GM12878 (cell line): ENCODE measurements around the gene STK40. TPM values are rescaled to one million over a fixed set of nuclear protein-coding genes. Genes with fewer than 3 reads are reported as not detected.

ENCODE experiments used
- ATAC-seq: fragments of 200-7000 bp; cut with Tn5 transposase; 3 replicates; pipeline ENCODE4 v1.9.1; 2020; ENCODE audit warnings: mild to moderate bottlenecking, moderate library complexity
- BruUV-seq: library from RNA; stranded (reverse); fragments of 400-500 nt; replicated peaks from 2 replicates; lab custom pipeline; 2021; lab: Mats Ljungman, UMichigan
- CTCF ChIA-PET: fragments of 300-600 bp; sonication (Branson Sonifier 250); formaldehyde crosslinking; extraction: SDS; loops from one replicate; lab custom pipeline; 2021; ENCODE audit warnings: inconsistent platforms; lab: Yijun Ruan, JAX
- POLR2A ChIA-PET: fragments of 350-600 bp; formaldehyde crosslinking; extraction: SDS; loops from one replicate; lab custom pipeline; 2021; ENCODE audit warnings: inconsistent platforms; lab: Charles Lee
- RAD21 ChIA-PET: fragments of 300-600 bp; sonication (Branson Sonifier 250); formaldehyde crosslinking; loops from one replicate; lab custom pipeline; 2023; ENCODE audit warnings: antibody characterized with exemption; ENCODE audit not compliant: unreplicated experiment; lab: Charles Lee
- SMC1A ChIA-PET: fragments of 300-600 bp; sonication (Branson Sonifier 250); formaldehyde crosslinking; loops from one replicate; lab custom pipeline; 2023; ENCODE audit not compliant: unreplicated experiment, uncharacterized antibody; lab: Charles Lee
- DNase-seq: peaks from one replicate; pipeline ENCODE4 v3.0.0-alpha.2; 2011; ENCODE audit warnings: low read depth, low spot score
- FAIRE-seq: peaks from 3 replicates; lab custom pipeline; 2011; peaks lifted over from hg19 to GRCh38; lab: Jason Lieb, UNC
- H2AFZ ChIP-seq: 2 replicates; pipeline ENCODE4 v1.6.0; 2011; ENCODE audit warnings: low read depth, low read length, control low read depth; ENCODE audit not compliant: control insufficient read depth
- H3K27ac ChIP-seq: 2 replicates; pipeline ENCODE4 v1.5.1; 2011; ENCODE audit warnings: control low read depth; ENCODE audit not compliant: control insufficient read depth, insufficient read depth
- H3K27me3 ChIP-seq, 2 experiments: replicated peaks in 1 of 2; 2 replicates each; pipeline versions ENCODE4 v1.6.0 to v1.6.1; 2011; ENCODE audit warnings: low read length in 1 of 2; ENCODE audit not compliant: control insufficient read depth in 2 of 2, insufficient read depth in 2 of 2
- H3K36me3 ChIP-seq, 2 experiments: 2 replicates each; pipeline ENCODE4 v1.5.1; 2011; ENCODE audit warnings: low read length in 1 of 2; ENCODE audit not compliant: control insufficient read depth in 2 of 2, insufficient read depth in 2 of 2
- H3K4me1 ChIP-seq: 2 replicates; pipeline ENCODE4 v1.6.1; 2011; ENCODE audit warnings: mild to moderate bottlenecking, low read length, moderate library complexity, mixed read lengths; ENCODE audit not compliant: control insufficient read depth, insufficient read depth
- H3K4me2 ChIP-seq: 2 replicates; pipeline ENCODE4 v1.6.0; 2011; ENCODE audit warnings: control low read depth; ENCODE audit not compliant: control insufficient read depth, insufficient read depth
- H3K4me3 ChIP-seq: fragments of 200-600 bp; sonication (generic); 2 replicates; pipeline ENCODE4 v1.5.1; 2016
- H3K79me2 ChIP-seq: 2 replicates; pipeline ENCODE4 v1.6.0; 2011; ENCODE audit warnings: low read length; ENCODE audit not compliant: control insufficient read depth, insufficient read depth
- H3K9ac ChIP-seq: 2 replicates; pipeline ENCODE4 v1.8.0; 2011; ENCODE audit warnings: low read length, control low read depth, mixed read lengths; ENCODE audit not compliant: control insufficient read depth, insufficient read depth
- H3K9me3 ChIP-seq: replicated peaks from 3 replicates; pipeline ENCODE4 v1.5.1; 2011; ENCODE audit warnings: mild to moderate bottlenecking, low read length; ENCODE audit not compliant: control insufficient read depth, insufficient read depth
- H4K20me1 ChIP-seq: 2 replicates; pipeline ENCODE4 v1.6.0; 2011; ENCODE audit not compliant: control insufficient read depth, insufficient read depth
- BCL3 ChIP-seq: IDR thresholded peaks from 2 replicates; pipeline ENCODE4 v1.6.1; 2011; ENCODE audit warnings: borderline replicate concordance, low read depth, mild to moderate bottlenecking, moderate library complexity, low read length; ENCODE audit not compliant: insufficient read depth, poor library complexity, severe bottlenecking
- TCF3 ChIP-seq: IDR thresholded peaks from 2 replicates; pipeline ENCODE4 v1.6.1; 2012; ENCODE audit warnings: low read depth, mild to moderate bottlenecking, low read length, borderline replicate concordance; ENCODE audit not compliant: insufficient read depth
- ZNF207 ChIP-seq: fragments of 450-650 bp; IDR thresholded peaks from 2 replicates; pipeline ENCODE4 v1.6.1; 2014; ENCODE audit warnings: antibody characterized with exemption, mild to moderate bottlenecking, borderline replicate concordance
- ZNF217 ChIP-seq: fragments of 450-650 bp; IDR thresholded peaks from 2 replicates; pipeline ENCODE4 v1.6.1; 2017; ENCODE audit warnings: antibody characterized with exemption, mild to moderate bottlenecking
- WGBS: methylation state at CpG from one replicate; pipeline ENCODE4 v1.1.6; 2016; ENCODE audit warnings: low lambda C conversion rate; ENCODE audit not compliant: insufficient replicate concordance, insufficient coverage; ENCODE audit errors: missing lambda C conversion rate; 5-methylcytosine and 5-hydroxymethylcytosine counted together
- in situ Hi-C: fragments of 300-500 bp; cut with MboI; formaldehyde crosslinking; loops from 9 replicates; pipeline ENCODE4 v1.14.3; 2018; ENCODE audit warnings: mixed read lengths
- intact Hi-C: fragments of 100-400 bp; cut with micrococcal nuclease; formaldehyde crosslinking; loops from one replicate; pipeline ENCODE4 v1.14.2; 2022; ENCODE audit not compliant: unreplicated experiment
- polyA plus RNA-seq, 11 experiments: library from polyadenylated mRNA; depleted of rRNA in 4 of 11; unstranded in 6 of 11; stranded (reverse) in 5 of 11; fragments of >200 nt; fragmentation: Nextera tagmentation in 4 of 11; fragmentation: Illumina TruSeq in 1 of 11; extraction: Ambion mirVana in 4 of 11; extraction: Trizol in 1 of 11; gene quantifications; 1 replicate in 1 of 11; 2 replicates in 10 of 11; pipeline versions ENCODE4 v1.2.1 to v1.2.3, GENCODE V29; 2011 to 2016; ENCODE audit warnings: inconsistent platforms in 2 of 11, missing spikeins in 2 of 11, low read depth in 1 of 11
- total RNA-seq, 4 experiments: library from RNA; depleted of rRNA in 3 of 4; stranded (reverse); fragments of >200 nt in 3 of 4; fragmentation: Illumina TruSeq in 1 of 4; extraction: Trizol in 1 of 4; gene quantifications; 2 replicates each; pipeline versions ENCODE4 v1.2.1 to v1.2.3, GENCODE V29; 2013 to 2021

The STK40 gene
- total and polyA plus RNA-seq, 10 of the 15 experiments (the other 5 are each of a cell fraction or from before 2014, with no cell fraction given) = 0.27 to 51.0 (median 29.5) TPM

- H3K9ac ChIP-seq = no peak overlapping the region
- POLR2A ChIA-PET = interaction anchor here (5.8 kb wide), 1 partner anchor 18 kb away, joined by 44 read pairs; the partner anchor contains the start of gene STK40
These were observed 16.1 kb upstream of the STK40 start for GRCh38 chr1:36401602-36402503.

More at GRCh38 chr1:36401602-36402503, 16.1 kb upstream of the STK40 start:
- TF ChIP-seq ZNF207 = no peak
- no peak for TF ChIP-seq ZNF217
- TF ChIP-seq BCL3 = peak; percentile 36
- no peak for TF ChIP-seq TCF3
- FAIRE-seq (no peak), ATAC-seq (no peak), DNase-seq (no peak)
- Histone ChIP-seq H3K27ac (0 out of 2 replicates have a peak overlapping the region, but pooled peaks have one; percentile 38), H3K27me3 (no peaks in the 10 kb centered on the region), H3K36me3 (no peaks in the 10 kb centered on the region), H2AFZ (peak overlapping the region; percentile 79; the same call in 1 of the 2 replicates), H3K79me2 (peaks cover 11% of the 10 kb centered on the region), H3K9me3 (peaks cover 2% of the 10 kb centered on the region; the same call in 2 of the 3 replicates), H4K20me1 (no peaks in the 10 kb centered on the region), H3K4me3 (no peak overlapping the region), H3K4me2 (peak overlapping the region; percentile 44), H3K4me1 (peaks cover 7% of the 10 kb centered on the region)
- intact Hi-C loops = no loop called here
- 85% methylated on average over 12 of the region's 12 CpGs for whole genome bisulfite sequencing
- RAD21 ChIA-PET = interaction anchor here (1.0 kb wide), 1 partner anchor 53 kb away, joined by 3 read pairs; no protein-coding TSS in a partner anchor
- CTCF ChIA-PET = interaction anchor here (1.2 kb wide), 1 partner anchor 18 kb away, joined by 4 read pairs; no protein-coding TSS in a partner anchor
- no TSS peak for BruUV-seq
- SMC1A ChIA-PET = no interaction called here
- in situ Hi-C loops = no loop called here
